Calu3 (cell line): ENCODE results near the gene SERPINE1. TPM values are rescaled to one million over a fixed set of nuclear protein-coding genes. Genes with fewer than 3 reads are reported as not detected.
A peak's percentile ranks its signal among the peaks of the same experiment; 100 is the strongest.
"Not testable (repeated sequence)": the region's sequence is repeated elsewhere in the genome, so short reads cannot be mapped to it uniquely, and the experiment has no call there.

ENCODE experiments used
- BruUV-seq: library from RNA; stranded (reverse); fragments of 400-500 nt; replicated peaks from 2 replicates; lab custom pipeline; 2021; lab: Mats Ljungman, UMichigan
- CTCF ChIA-PET: fragments of 300-600 bp; sonication (Branson Sonifier 250); formaldehyde crosslinking; loops from one replicate; lab custom pipeline; 2022; ENCODE audit warnings: antibody characterized with exemption; lab: Charles Lee
- DNase-seq: peaks from one replicate; pipeline ENCODE4 v3.0.0; 2022
- H3K27ac Mint-ChIP-seq: one replicate; pipeline ENCODE4 v1.8.0; 2022; ENCODE audit warnings: mixed read lengths; ENCODE audit not compliant: unreplicated experiment
- H3K27me3 Mint-ChIP-seq: one replicate; pipeline ENCODE4 v1.8.0; 2022; ENCODE audit warnings: mixed read lengths; ENCODE audit not compliant: unreplicated experiment
- H3K36me3 Mint-ChIP-seq: one replicate; pipeline ENCODE4 v1.8.0; 2022; ENCODE audit warnings: mild to moderate bottlenecking, moderate library complexity, mixed read lengths; ENCODE audit not compliant: insufficient read depth, unreplicated experiment
- H3K4me1 Mint-ChIP-seq: one replicate; pipeline ENCODE4 v1.8.0; 2022; ENCODE audit warnings: mild to moderate bottlenecking, low read depth, mixed read lengths; ENCODE audit not compliant: unreplicated experiment
- H3K4me3 Mint-ChIP-seq: one replicate; pipeline ENCODE4 v1.8.0; 2022; ENCODE audit warnings: mild to moderate bottlenecking, low read depth, moderate library complexity, mixed read lengths; ENCODE audit not compliant: unreplicated experiment
- H3K9me3 Mint-ChIP-seq: one replicate; pipeline ENCODE4 v1.8.0; 2022; ENCODE audit warnings: low read depth, mixed read lengths; ENCODE audit not compliant: unreplicated experiment
- intact Hi-C: fragments of 100-400 bp; cut with micrococcal nuclease; formaldehyde crosslinking; loops from one replicate; pipeline ENCODE4 v1.10.0; 2022; ENCODE audit not compliant: unreplicated experiment
- total RNA-seq: library from RNA; stranded (reverse); gene quantifications from 2 replicates; pipeline ENCODE4 v1.2.3, GENCODE V29; 2022
- TF ChIP-seq, protein P1 (sequence below): fragments of 200-600 bp; IDR thresholded peaks from one replicate; pipeline ENCODE4 v1.8.0; 2022; ENCODE audit warnings: antibody characterized with exemption; ENCODE audit not compliant: unreplicated experiment

Gene SERPINE1
- total RNA-seq, 1 experiment from 2014 or later: 1.1 TPM

GRCh38 chr7:101108961-101109360 is 17.9 kb upstream of the SERPINE1 start:
- H3K27ac Mint-ChIP-seq: peak overlapping the region; percentile 42
- intact Hi-C loops: no loop called here
- H3K9me3 Mint-ChIP-seq: no peaks in the 10 kb centered on the region
- CTCF ChIA-PET: no interaction called here
- BruUV-seq: no TSS peak
- TF ChIP-seq, protein P1, sequence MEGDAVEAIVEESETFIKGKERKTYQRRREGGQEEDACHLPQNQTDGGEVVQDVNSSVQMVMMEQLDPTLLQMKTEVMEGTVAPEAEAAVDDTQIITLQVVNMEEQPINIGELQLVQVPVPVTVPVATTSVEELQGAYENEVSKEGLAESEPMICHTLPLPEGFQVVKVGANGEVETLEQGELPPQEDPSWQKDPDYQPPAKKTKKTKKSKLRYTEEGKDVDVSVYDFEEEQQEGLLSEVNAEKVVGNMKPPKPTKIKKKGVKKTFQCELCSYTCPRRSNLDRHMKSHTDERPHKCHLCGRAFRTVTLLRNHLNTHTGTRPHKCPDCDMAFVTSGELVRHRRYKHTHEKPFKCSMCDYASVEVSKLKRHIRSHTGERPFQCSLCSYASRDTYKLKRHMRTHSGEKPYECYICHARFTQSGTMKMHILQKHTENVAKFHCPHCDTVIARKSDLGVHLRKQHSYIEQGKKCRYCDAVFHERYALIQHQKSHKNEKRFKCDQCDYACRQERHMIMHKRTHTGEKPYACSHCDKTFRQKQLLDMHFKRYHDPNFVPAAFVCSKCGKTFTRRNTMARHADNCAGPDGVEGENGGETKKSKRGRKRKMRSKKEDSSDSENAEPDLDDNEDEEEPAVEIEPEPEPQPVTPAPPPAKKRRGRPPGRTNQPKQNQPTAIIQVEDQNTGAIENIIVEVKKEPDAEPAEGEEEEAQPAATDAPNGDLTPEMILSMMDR: no peak
- H3K4me1 Mint-ChIP-seq: peaks cover 12% of the 10 kb centered on the region
- H3K27me3 Mint-ChIP-seq: no peaks in the 10 kb centered on the region
- no peak overlapping the region for H3K4me3 Mint-ChIP-seq
- no peaks in the 10 kb centered on the region for H3K36me3 Mint-ChIP-seq
- DNase-seq: no peak

GRCh38 chr7:101109368-101109767 is 17.5 kb upstream of the SERPINE1 start:
- H3K36me3 Mint-ChIP-seq: no peaks in the 10 kb centered on the region
- intact Hi-C loops: no loop called here
- H3K4me3 Mint-ChIP-seq: no peak overlapping the region
- DNase-seq: no peak
- TF ChIP-seq, protein P1: no peak
- BruUV-seq: no TSS peak
- no peaks in the 10 kb centered on the region for H3K27me3 Mint-ChIP-seq
- peak overlapping the region; percentile 42 for H3K27ac Mint-ChIP-seq
- peaks cover 12% of the 10 kb centered on the region for H3K4me1 Mint-ChIP-seq
- CTCF ChIA-PET: no interaction called here
- no peaks in the 10 kb centered on the region for H3K9me3 Mint-ChIP-seq

GRCh38 chr7:101111261-101111660 is 15.6 kb upstream of the SERPINE1 start:
- no TSS peak for BruUV-seq
- Mint-ChIP-seq H3K27me3 (no peaks in the 10 kb centered on the region), H3K4me1 (peaks cover 12% of the 10 kb centered on the region), H3K4me3 (no peak overlapping the region), H3K36me3 (no peaks in the 10 kb centered on the region), H3K9me3 (no peaks in the 10 kb centered on the region), H3K27ac (no peak overlapping the region)
- TF ChIP-seq, protein P1: no peak
- intact Hi-C loops: no loop called here
- no peak for DNase-seq
- CTCF ChIA-PET: no interaction called here

GRCh38 chr7:101112233-101112632 is 14.7 kb upstream of the SERPINE1 start:
- CTCF ChIA-PET: no interaction called here
- Mint-ChIP-seq H3K36me3 (no peaks in the 10 kb centered on the region), H3K9me3 (no peaks in the 10 kb centered on the region), H3K4me3 (no peak overlapping the region), H3K4me1 (peaks cover 12% of the 10 kb centered on the region), H3K27ac (no peak overlapping the region), H3K27me3 (no peaks in the 10 kb centered on the region)
- no TSS peak for BruUV-seq
- TF ChIP-seq, protein P1: no peak
- DNase-seq: no peak
- intact Hi-C loops: no loop called here

DNA sequence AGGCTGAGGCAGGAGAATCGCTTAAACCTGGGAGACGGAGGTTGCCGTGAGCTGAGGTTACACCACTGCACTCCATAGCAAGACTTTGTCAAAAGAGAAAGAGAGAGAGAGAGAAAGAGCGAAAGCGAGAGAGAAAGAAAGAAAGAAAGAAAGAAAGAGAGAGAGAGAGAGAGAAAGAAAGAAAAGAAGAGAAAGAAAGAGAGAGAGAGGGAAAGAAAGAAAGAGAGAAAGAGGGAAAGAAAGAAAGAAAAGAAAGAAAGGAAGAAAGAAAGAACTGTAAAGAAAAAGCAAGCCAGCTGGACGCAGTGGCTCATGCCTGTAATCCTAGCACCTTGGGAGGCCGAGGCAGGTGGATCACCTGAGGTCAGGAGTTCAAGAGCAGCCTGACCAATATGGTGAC is 13.8 kb upstream of the SERPINE1 start:
- H3K36me3 Mint-ChIP-seq, H3K9me3 Mint-ChIP-seq, intact Hi-C loops, CTCF ChIA-PET, DNase-seq, H3K27me3 Mint-ChIP-seq, H3K4me3 Mint-ChIP-seq, H3K27ac Mint-ChIP-seq, BruUV-seq: not testable (repeated sequence)
- peaks cover 12% of the 10 kb centered on the region for H3K4me1 Mint-ChIP-seq
